Measurements from ENCODE around the gene ARMC12. TPM values are rescaled to one million over a fixed set of nuclear protein-coding genes. Genes with fewer than 3 reads are reported as not detected.

The ARMC12 gene
- total RNA-seq, 1 donor from 2014 or later = 0.35 TPM

Other genes starting within 250 kb of the ARMC12 start
- gene TEAD3, start 240.0 kb upstream of the ARMC12 start, total RNA-seq = 3.6 and 10.2 TPM in 2 replicates
- gene TULP1, start 224.1 kb upstream of the ARMC12 start, total RNA-seq = not detected in 2 replicates
- 20.0 and 146 TPM in 2 replicates for gene FKBP5, start 48.1 kb upstream of the ARMC12 start, total RNA-seq
- not detected in 2 replicates for gene CLPSL2, start 39.6 kb downstream of the ARMC12 start, total RNA-seq
- gene CLPSL1, start 44.0 kb downstream of the ARMC12 start, total RNA-seq = not detected in 2 replicates
- gene CLPS, start 60.3 kb downstream of the ARMC12 start, total RNA-seq = not detected in 2 replicates
- gene LHFPL5, start 68.3 kb downstream of the ARMC12 start, total RNA-seq = 0.10 TPM in 1 of 2 replicates, not detected in the other
- 104 and 134 TPM in 2 replicates for gene SRPK1, start 184.1 kb downstream of the ARMC12 start, total RNA-seq